ENCODE data around the gene PHRF1. TPM values are rescaled to one million over a fixed set of nuclear protein-coding genes. Genes with fewer than 3 reads are reported as not detected.

Gene PHRF1
- total and polyA plus RNA-seq, 2 donors = 17.0 to 23.7 TPM

GRCh38 chr11:597166-597725, 21.0 kb downstream of the PHRF1 start:
- WGBS = 97% methylated on average over 29 of the region's 29 CpGs
- peaks cover 84 to 86% of the 10 kb centered on the region in 2 donors for H3K36me3 ChIP-seq (ENCODE audit: control insufficient read depth in 2 of 2, insufficient read depth in 2 of 2, low read length in 1 of 2)

GRCh38 chr11:598005-598680, 21.9 kb downstream of the PHRF1 start:
- Histone ChIP-seq H3K4me1 (ENCODE audit: control insufficient read depth in 2 of 2, insufficient read depth in 2 of 2, low read length in 2 of 2) (no peaks in the 10 kb centered on the region), H3K27me3 (ENCODE audit: control insufficient read depth in 2 of 2, insufficient read depth in 1 of 2, low read length in 1 of 2) (no peaks in the 10 kb centered on the region), H3K4me3 (ENCODE audit: low read length in 2 of 2) (no peak overlapping the region), H3K36me3 (ENCODE audit: control insufficient read depth in 2 of 2, insufficient read depth in 2 of 2, low read length in 1 of 2) (peaks cover 79 to 86% of the 10 kb centered on the region in 2 donors), H3K27ac (ENCODE audit: low read depth in 1 of 2, low read length in 1 of 2) (no peak overlapping the region), H3K9me3 (ENCODE audit: control insufficient read depth in 2 of 2, insufficient read depth in 1 of 2, low read length in 1 of 2) (no peaks in the 10 kb centered on the region)
- 95% methylated on average over 30 of the region's 30 CpGs for WGBS
- DNase-seq (ENCODE audit: low read depth in 6 of 9, low spot score in 9 of 9) = no peak

More at GRCh38 chr11:597166-597725, 21.0 kb downstream of the PHRF1 start:
- no peak overlapping the region for H3K27ac ChIP-seq (ENCODE audit: low read depth in 1 of 2, low read length in 1 of 2)
- H3K4me3 ChIP-seq (ENCODE audit: low read length in 2 of 2) = no peak overlapping the region
- no peaks in the 10 kb centered on the region for H3K4me1 ChIP-seq (ENCODE audit: control insufficient read depth in 2 of 2, insufficient read depth in 2 of 2, low read length in 2 of 2)
- no peaks in the 10 kb centered on the region for H3K27me3 ChIP-seq (ENCODE audit: control insufficient read depth in 2 of 2, insufficient read depth in 1 of 2, low read length in 1 of 2)
- no peaks in the 10 kb centered on the region for H3K9me3 ChIP-seq (ENCODE audit: control insufficient read depth in 2 of 2, insufficient read depth in 1 of 2, low read length in 1 of 2)
- no peak for DNase-seq (ENCODE audit: low read depth in 6 of 9, low spot score in 9 of 9)

GRCh38 chr11:601573-602245, 25.4 kb downstream of the PHRF1 start:
- WGBS = 97% methylated on average over 23 of the region's 23 CpGs

GRCh38 chr11:603154-603553, 26.9 kb downstream of the PHRF1 start:
- no peak overlapping the region for H3K4me3 ChIP-seq (ENCODE audit: low read length in 2 of 2)
- H3K27ac ChIP-seq (ENCODE audit: low read depth in 1 of 2, low read length in 1 of 2) = no peak overlapping the region
- WGBS = 97% methylated on average over 13 of the region's 13 CpGs
- no peak for DNase-seq (ENCODE audit: low read depth in 6 of 9, low spot score in 9 of 9)
- H3K36me3 ChIP-seq (ENCODE audit: control insufficient read depth in 2 of 2, insufficient read depth in 2 of 2, low read length in 1 of 2) = peaks cover 86 to 89% of the 10 kb centered on the region in 2 donors
- H3K9me3 ChIP-seq (ENCODE audit: control insufficient read depth in 2 of 2, insufficient read depth in 1 of 2, low read length in 1 of 2) = no peaks in the 10 kb centered on the region
- H3K27me3 ChIP-seq (ENCODE audit: control insufficient read depth in 2 of 2, insufficient read depth in 1 of 2, low read length in 1 of 2) = no peaks in the 10 kb centered on the region
- no peaks in the 10 kb centered on the region for H3K4me1 ChIP-seq (ENCODE audit: control insufficient read depth in 2 of 2, insufficient read depth in 2 of 2, low read length in 2 of 2)

More at GRCh38 chr11:601573-602245, 25.4 kb downstream of the PHRF1 start:
- H3K27ac ChIP-seq (ENCODE audit: low read depth in 1 of 2, low read length in 1 of 2) = no peak overlapping the region
- H3K4me1 ChIP-seq (ENCODE audit: control insufficient read depth in 2 of 2, insufficient read depth in 2 of 2, low read length in 2 of 2) = no peaks in the 10 kb centered on the region
- H3K4me3 ChIP-seq (ENCODE audit: low read length in 2 of 2) = no peak overlapping the region
- H3K36me3 ChIP-seq (ENCODE audit: control insufficient read depth in 2 of 2, insufficient read depth in 2 of 2, low read length in 1 of 2) = peaks cover 86 to 89% of the 10 kb centered on the region in 2 donors
- no peaks in the 10 kb centered on the region for H3K9me3 ChIP-seq (ENCODE audit: control insufficient read depth in 2 of 2, insufficient read depth in 1 of 2, low read length in 1 of 2)
- no peak for DNase-seq (ENCODE audit: low read depth in 6 of 9, low spot score in 9 of 9)
- no peaks in the 10 kb centered on the region for H3K27me3 ChIP-seq (ENCODE audit: control insufficient read depth in 2 of 2, insufficient read depth in 1 of 2, low read length in 1 of 2)

- DNase-seq (ENCODE audit: low read depth in 6 of 9, low spot score in 9 of 9) = no peak
- H3K27ac ChIP-seq (ENCODE audit: low read depth in 1 of 2, low read length in 1 of 2) = no peak overlapping the region
- H3K4me3 ChIP-seq (ENCODE audit: low read length in 2 of 2) = no peak overlapping the region
- peaks cover 89 to 92% of the 10 kb centered on the region in 2 donors for H3K36me3 ChIP-seq (ENCODE audit: control insufficient read depth in 2 of 2, insufficient read depth in 2 of 2, low read length in 1 of 2)
- no peaks in the 10 kb centered on the region for H3K27me3 ChIP-seq (ENCODE audit: control insufficient read depth in 2 of 2, insufficient read depth in 1 of 2, low read length in 1 of 2)
- 98% methylated on average over 33 of the region's 33 CpGs for WGBS
- H3K4me1 ChIP-seq (ENCODE audit: control insufficient read depth in 2 of 2, insufficient read depth in 2 of 2, low read length in 2 of 2) = no peaks in the 10 kb centered on the region
- H3K9me3 ChIP-seq (ENCODE audit: control insufficient read depth in 2 of 2, insufficient read depth in 1 of 2, low read length in 1 of 2) = no peaks in the 10 kb centered on the region
Observed at GRCh38 chr11:605286-606129, 29.2 kb downstream of the PHRF1 start.

GRCh38 chr11:606245-606644, 30.0 kb downstream of the PHRF1 start:
- Histone ChIP-seq H3K27me3 (ENCODE audit: control insufficient read depth in 2 of 2, insufficient read depth in 1 of 2, low read length in 1 of 2) (no peaks in the 10 kb centered on the region), H3K27ac (ENCODE audit: low read depth in 1 of 2, low read length in 1 of 2) (no peak overlapping the region), H3K4me1 (ENCODE audit: control insufficient read depth in 2 of 2, insufficient read depth in 2 of 2, low read length in 2 of 2) (no peaks in the 10 kb centered on the region), H3K9me3 (ENCODE audit: control insufficient read depth in 2 of 2, insufficient read depth in 1 of 2, low read length in 1 of 2) (no peaks in the 10 kb centered on the region), H3K4me3 (ENCODE audit: low read length in 2 of 2) (no peak overlapping the region), H3K36me3 (ENCODE audit: control insufficient read depth in 2 of 2, insufficient read depth in 2 of 2, low read length in 1 of 2) (peaks cover 93 to 100% of the 10 kb centered on the region in 2 donors)
- WGBS = 97% methylated on average over 19 of the region's 19 CpGs
- no peak for DNase-seq (ENCODE audit: low read depth in 6 of 9, low spot score in 9 of 9)

GRCh38 chr11:607020-607780, 30.9 kb downstream of the PHRF1 start:
- Histone ChIP-seq H3K27ac (ENCODE audit: low read depth in 1 of 2, low read length in 1 of 2) (no peak overlapping the region), H3K9me3 (ENCODE audit: control insufficient read depth in 2 of 2, insufficient read depth in 1 of 2, low read length in 1 of 2) (no peaks in the 10 kb centered on the region), H3K4me3 (ENCODE audit: low read length in 2 of 2) (no peak overlapping the region), H3K27me3 (ENCODE audit: control insufficient read depth in 2 of 2, insufficient read depth in 1 of 2, low read length in 1 of 2) (no peaks in the 10 kb centered on the region), H3K36me3 (ENCODE audit: control insufficient read depth in 2 of 2, insufficient read depth in 2 of 2, low read length in 1 of 2) (peaks cover 91 to 100% of the 10 kb centered on the region in 2 donors), H3K4me1 (ENCODE audit: control insufficient read depth in 2 of 2, insufficient read depth in 2 of 2, low read length in 2 of 2) (no peaks in the 10 kb centered on the region)
- 97% methylated on average over 35 of the region's 35 CpGs for WGBS
- no peak for DNase-seq (ENCODE audit: low read depth in 6 of 9, low spot score in 9 of 9)

- 97% methylated on average over 45 of the region's 45 CpGs for WGBS
- Histone ChIP-seq H3K27ac (ENCODE audit: low read depth in 1 of 2, low read length in 1 of 2) (no peak overlapping the region), H3K4me3 (ENCODE audit: low read length in 2 of 2) (no peak overlapping the region), H3K4me1 (ENCODE audit: control insufficient read depth in 2 of 2, insufficient read depth in 2 of 2, low read length in 2 of 2) (no peaks in the 10 kb centered on the region), H3K36me3 (ENCODE audit: control insufficient read depth in 2 of 2, insufficient read depth in 2 of 2, low read length in 1 of 2) (peaks cover 97 to 100% of the 10 kb centered on the region in 2 donors), H3K27me3 (ENCODE audit: control insufficient read depth in 2 of 2, insufficient read depth in 1 of 2, low read length in 1 of 2) (no peaks in the 10 kb centered on the region), H3K9me3 (ENCODE audit: control insufficient read depth in 2 of 2, insufficient read depth in 1 of 2, low read length in 1 of 2) (no peaks in the 10 kb centered on the region)
- DNase-seq (ENCODE audit: low read depth in 6 of 9, low spot score in 9 of 9) = no peak
Observed at GRCh38 chr11:607971-608659, 31.8 kb downstream of the PHRF1 start.

Measured in thymus (tissue), 11 donors.